Endodermal cell (in vitro differentiated cells): Measurements from ENCODE around the gene STMN3. TPM values are rescaled to one million over a fixed set of nuclear protein-coding genes. Genes with fewer than 3 reads are reported as not detected.

ENCODE experiments used
- DNase-seq: peaks from one replicate; pipeline ENCODE4 v3.0.0-alpha.2; 2017
- H3K27ac ChIP-seq: 2 replicates; pipeline ENCODE4 v1.5.1; 2013; ENCODE audit warnings: mild to moderate bottlenecking, low read depth, low read length, moderate library complexity
- H3K27me3 ChIP-seq: 2 replicates; pipeline ENCODE4 v1.6.1; 2013; ENCODE audit warnings: mild to moderate bottlenecking, low read length, moderate library complexity; ENCODE audit not compliant: insufficient read depth, control insufficient read depth, poor library complexity, severe bottlenecking
- H3K36me3 ChIP-seq: 2 replicates; pipeline ENCODE4 v1.7.0; 2013; ENCODE audit warnings: mild to moderate bottlenecking, low read length, moderate library complexity; ENCODE audit not compliant: control insufficient read depth, insufficient read depth
- H3K4me1 ChIP-seq: one replicate; pipeline ENCODE4 v1.7.0; 2013; ENCODE audit warnings: low read length; ENCODE audit not compliant: control insufficient read depth, insufficient read depth
- H3K4me3 ChIP-seq: 2 replicates; pipeline ENCODE4 v1.5.1; 2013; ENCODE audit warnings: mild to moderate bottlenecking, low read length, moderate library complexity
- H3K9ac ChIP-seq: 2 replicates; pipeline ENCODE4 v1.6.1; 2013; ENCODE audit warnings: mild to moderate bottlenecking, low read length, moderate library complexity; ENCODE audit not compliant: poor library complexity, severe bottlenecking; ENCODE audit errors: extremely low read depth
- H3K9me3 ChIP-seq: 2 replicates; pipeline ENCODE4 v1.6.1; 2013; ENCODE audit warnings: mild to moderate bottlenecking, low read length, moderate library complexity; ENCODE audit not compliant: control insufficient read depth
- H3K27ac Mint-ChIP-seq: 2 replicates; pipeline ENCODE4 v1.8.0; 2020; ENCODE audit warnings: mixed read lengths
- H3K27me3 Mint-ChIP-seq: 2 replicates; pipeline ENCODE4 v1.8.0; 2021; ENCODE audit warnings: mild to moderate bottlenecking, mixed read lengths; ENCODE audit not compliant: insufficient read depth
- H3K36me3 Mint-ChIP-seq: 2 replicates; pipeline ENCODE4 v1.8.0; 2020; ENCODE audit warnings: low read depth, mixed read lengths
- H3K4me1 Mint-ChIP-seq: 2 replicates; pipeline ENCODE4 v1.8.0; 2020; ENCODE audit warnings: mixed read lengths
- H3K4me3 Mint-ChIP-seq: 2 replicates; pipeline ENCODE4 v1.8.0; 2020; ENCODE audit warnings: mild to moderate bottlenecking, moderate library complexity, mixed read lengths
- H3K9me3 Mint-ChIP-seq: 2 replicates; pipeline ENCODE4 v1.8.0; 2020; ENCODE audit warnings: mild to moderate bottlenecking, mixed read lengths
- CTCF ChIP-seq: fragments of 200-600 bp; sonication (generic); conservative IDR thresholded peaks from 2 replicates; pipeline ENCODE4 v1.5.0; 2021; ENCODE audit warnings: antibody characterized with exemption, mild to moderate bottlenecking
- WGBS, 2 experiments: methylation state at CpG; one replicate each; pipeline versions ENCODE4 v1.1.5 to v1.1.7; 2013; ENCODE audit warnings: missing lambda C conversion rate in 2 of 2, mixed read lengths in 1 of 2; ENCODE audit not compliant: insufficient coverage in 1 of 2, insufficient read length in 1 of 2; 5-methylcytosine and 5-hydroxymethylcytosine counted together
- total RNA-seq, 2 donors: library from RNA; stranded (reverse); fragmentation: NEBNext Ultra II Directional in 1 of 2; extraction: Animal tissue kit (Norgen Biotek cat#: 25700) in 1 of 2; gene quantifications; 2 replicates in 1 of 2; 3 replicates in 1 of 2; pipeline ENCODE4 v1.2.1, GENCODE V29; 2021

STMN3 gene
- total RNA-seq, 2 donors from 2014 or later, result 6.7 to 18.3 TPM

GRCh38 chr20:63697357-63697867 lies 44.2 kb upstream of the STMN3 start:
- Histone ChIP-seq H3K27me3 (no peaks in the 10 kb centered on the region), H3K4me1 (no peaks in the 10 kb centered on the region), H3K36me3 (no peaks in the 10 kb centered on the region), H3K27ac (no peak overlapping the region), H3K4me3 (no peak overlapping the region), H3K9ac (no peak overlapping the region), H3K9me3 (no peaks in the 10 kb centered on the region)
- Mint-ChIP-seq H3K36me3 (peaks cover 6% of the 10 kb centered on the region), H3K27me3 (no peaks in the 10 kb centered on the region), H3K4me3 (no peak overlapping the region), H3K9me3 (peaks cover 2% of the 10 kb centered on the region), H3K4me1 (no peaks in the 10 kb centered on the region), H3K27ac (no peak overlapping the region)
- TF ChIP-seq CTCF, result peak; percentile 19
- DNase-seq, result peak; percentile 61
- WGBS, 2 experiments, result 88 to 91% methylated on average over 5 to 7 of the region's 7 CpGs

GRCh38 chr20:63696628-63697356 lies 43.6 kb upstream of the STMN3 start, which contains the start of gene TNFRSF6B:
Gene TNFRSF6B, plus strand, starts transcription at chr20:63696652. Its CDS starts 116 bp downstream, at chr20:63696768.
- DNase-seq, result peak; percentile 67
- H3K27ac ChIP-seq, result no peak within 1 kb of the TSS
- Mint-ChIP-seq H3K27me3 (no peaks in the 10 kb centered on the region), H3K4me1 (no peaks in the 10 kb centered on the region), H3K9me3 (peaks cover 2% of the 10 kb centered on the region), H3K27ac (no peak within 1 kb of the TSS), H3K36me3 (peaks cover 6% of the 10 kb centered on the region), H3K4me3 (no peak within 1 kb of the TSS)
- 79 to 88% methylated on average over 28 to 52 of the region's 52 CpGs for WGBS, 2 experiments
- no peaks in the 10 kb centered on the region for H3K27me3 ChIP-seq
- H3K4me3 ChIP-seq, result no peak within 1 kb of the TSS
- no peaks in the 10 kb centered on the region for H3K36me3 ChIP-seq
- H3K4me1 ChIP-seq, result no peaks in the 10 kb centered on the region
- TF ChIP-seq CTCF, result no peak
- H3K9me3 ChIP-seq, result no peaks in the 10 kb centered on the region
- no peak within 1 kb of the TSS for H3K9ac ChIP-seq

GRCh38 chr20:63696306-63696627 lies 43.0 kb upstream of the STMN3 start:
- Histone ChIP-seq H3K9ac (no peak overlapping the region), H3K9me3 (no peaks in the 10 kb centered on the region), H3K4me1 (no peaks in the 10 kb centered on the region), H3K27me3 (no peaks in the 10 kb centered on the region), H3K36me3 (no peaks in the 10 kb centered on the region), H3K27ac (no peak overlapping the region), H3K4me3 (no peak overlapping the region)
- H3K4me1 Mint-ChIP-seq, result no peaks in the 10 kb centered on the region
- peaks cover 9% of the 10 kb centered on the region for H3K36me3 Mint-ChIP-seq
- H3K27ac Mint-ChIP-seq, result no peak overlapping the region
- DNase-seq, result peak; percentile 90
- H3K9me3 Mint-ChIP-seq, result peaks cover 2% of the 10 kb centered on the region
- H3K4me3 Mint-ChIP-seq, result no peak overlapping the region
- WGBS, 2 experiments, result 72% methylated on average over 6 of the region's 6 CpGs; no CpG with 5 or more reads in 1 of the 2 experiments
- no peak for TF ChIP-seq CTCF
- no peaks in the 10 kb centered on the region for H3K27me3 Mint-ChIP-seq
